Activated T-cell treated with anti-CD3 and anti-CD28 coated beads for 48 hours (primary cell): ENCODE measurements around the gene ALG12.

Experiments
- DNase-seq: peaks from one replicate; pipeline ENCODE4 v3.0.0-alpha.2; 2020; ENCODE audit warnings: low read depth

The ALG12 gene

DNA sequence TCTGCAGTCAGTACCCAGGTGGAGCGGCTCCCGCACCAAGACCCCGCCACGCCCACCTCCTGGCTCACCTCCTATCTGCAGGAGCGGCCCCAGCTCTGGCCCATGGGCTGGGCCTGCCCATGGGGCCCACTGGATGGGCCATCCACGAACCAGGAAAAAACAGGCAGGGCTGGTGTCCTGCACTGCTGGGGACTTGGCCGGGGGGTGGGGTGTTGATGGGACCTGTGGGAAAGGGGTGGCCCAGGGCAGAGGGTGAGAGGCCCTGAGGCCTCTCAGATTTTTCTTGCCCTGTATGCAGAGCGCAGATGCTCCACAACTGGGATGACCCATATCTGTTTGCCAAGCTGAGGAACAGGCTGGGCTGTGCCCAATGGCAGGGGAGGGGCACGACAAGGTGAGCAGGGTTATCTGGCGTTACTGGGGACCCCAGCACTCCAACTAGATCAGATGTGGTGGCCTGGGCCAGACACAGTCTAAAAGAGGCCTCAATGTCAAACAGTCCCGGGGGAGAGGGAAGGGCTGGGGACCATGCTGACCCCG is 39.7 kb upstream of the ALG12 start:
- no peak for DNase-seq

GRCh38 chr22:49956914-49957825 is 38.9 kb upstream of the ALG12 start:
- DNase-seq, result no peak

DNA sequence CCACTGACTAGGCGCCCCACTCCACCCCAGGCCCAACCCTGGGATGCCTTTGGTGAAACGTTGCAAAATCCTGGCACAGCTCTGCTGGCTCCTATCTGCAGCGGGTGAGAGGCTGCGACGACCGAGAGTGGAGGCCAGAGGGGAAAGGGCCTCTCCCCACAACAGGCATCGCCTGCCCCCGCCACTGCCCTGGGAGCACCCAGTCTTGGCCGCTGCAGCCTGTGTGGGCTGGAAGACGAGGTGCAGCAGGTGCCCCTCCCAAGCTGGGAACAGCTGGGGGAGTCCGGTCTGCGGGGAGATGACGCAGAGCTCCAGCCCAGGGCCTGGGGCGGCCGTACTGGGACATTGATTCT is 38.2 kb upstream of the ALG12 start:
- DNase-seq, result no peak

DNA sequence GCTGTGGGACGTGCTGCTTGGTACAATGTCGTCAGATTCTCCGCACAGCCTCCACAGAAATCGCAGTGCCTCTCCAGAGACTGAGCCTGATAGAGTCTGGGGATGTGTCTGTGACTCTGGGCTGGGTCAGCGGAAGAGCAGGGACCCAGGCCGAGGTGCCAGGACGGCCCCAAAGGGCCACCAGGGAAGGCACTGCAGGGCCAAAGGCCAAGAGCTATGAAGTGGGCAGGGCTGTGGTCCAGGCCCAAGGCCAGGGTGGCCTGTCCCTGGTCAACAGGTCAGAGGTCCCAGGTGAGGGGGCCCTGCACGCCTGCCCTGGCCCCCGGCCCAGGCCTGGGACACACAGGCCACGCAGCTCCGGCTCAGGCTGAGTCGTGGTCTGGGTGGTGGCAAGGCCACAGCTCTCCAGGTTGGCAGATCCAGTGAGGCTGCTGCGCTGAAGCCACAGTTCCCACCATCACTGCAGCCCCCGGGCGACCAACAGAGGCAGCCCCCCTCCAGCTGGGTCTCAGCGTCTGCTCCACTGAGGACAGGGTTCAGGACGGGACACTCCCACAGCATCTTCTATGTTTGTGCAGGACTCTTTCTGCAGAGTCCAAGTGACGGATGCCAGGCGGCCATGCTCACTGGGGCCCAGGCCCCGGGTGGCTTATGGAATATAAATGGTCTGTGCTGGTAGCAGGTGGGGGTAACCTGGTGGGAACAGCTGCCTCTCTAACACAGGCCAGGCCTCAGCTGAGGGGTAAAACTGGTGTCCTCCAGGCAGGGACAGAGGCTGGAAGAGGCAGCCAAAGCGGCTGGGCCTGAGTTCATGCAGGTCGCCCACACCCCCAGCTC is 37.6 kb upstream of the ALG12 start:
- no peak for DNase-seq

- no peak for DNase-seq
Measured at GRCh38 chr22:49954991-49955580, 36.8 kb upstream of the ALG12 start.

DNA sequence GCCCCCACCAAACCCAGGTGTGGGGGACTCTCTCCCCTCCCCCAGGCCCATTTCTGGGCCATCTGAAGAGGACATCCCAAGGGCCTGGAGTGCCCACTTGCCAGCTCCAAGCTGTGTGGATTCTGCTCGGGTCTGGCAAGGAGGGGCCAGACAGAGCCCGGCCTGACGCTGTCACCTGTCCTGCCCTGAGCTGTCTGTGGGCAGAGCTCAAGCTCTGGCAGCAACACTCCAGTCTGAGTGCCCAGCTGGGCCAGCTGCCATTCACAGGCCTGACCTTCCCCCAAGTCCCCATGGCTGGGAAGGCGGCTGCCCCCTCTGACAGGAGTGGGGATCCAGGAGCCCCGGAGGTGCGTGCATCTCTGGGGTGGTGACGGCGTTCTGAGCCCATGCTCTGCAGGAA is 36.1 kb upstream of the ALG12 start:
- DNase-seq, result no peak

DNA sequence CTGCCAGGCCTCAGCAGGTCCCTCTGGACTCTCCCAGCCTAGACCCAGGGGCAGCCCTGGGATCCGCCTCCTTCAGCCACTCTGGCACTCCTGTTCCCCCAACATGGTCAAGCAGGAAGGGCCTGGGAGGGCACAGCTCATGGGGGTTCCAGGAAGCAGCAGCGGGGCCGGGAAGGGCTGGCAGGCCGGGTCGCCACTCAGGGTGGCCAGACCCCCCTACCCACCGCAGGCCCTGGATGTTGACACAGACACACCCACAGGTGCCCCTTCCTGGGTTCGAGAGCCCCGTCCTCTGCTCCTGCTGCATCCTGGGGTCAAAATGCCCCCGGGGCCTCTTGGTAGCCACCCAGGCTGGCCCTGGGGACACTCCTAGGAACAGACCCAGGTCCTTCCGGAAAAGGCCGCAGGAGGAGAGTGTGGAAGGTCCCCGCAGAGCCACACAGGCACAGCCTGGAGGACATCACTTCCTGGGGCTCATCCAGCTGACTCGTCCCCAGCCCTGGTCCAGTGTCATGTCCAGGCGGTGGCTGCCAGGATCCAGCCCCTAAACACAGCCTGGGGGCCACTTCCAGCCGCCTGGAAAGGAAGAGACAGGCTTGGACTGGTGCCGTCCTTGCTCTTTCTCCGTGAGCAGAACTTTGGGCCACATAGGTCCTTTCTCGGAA is 35.6 kb upstream of the ALG12 start:
- DNase-seq, result no peak

DNA sequence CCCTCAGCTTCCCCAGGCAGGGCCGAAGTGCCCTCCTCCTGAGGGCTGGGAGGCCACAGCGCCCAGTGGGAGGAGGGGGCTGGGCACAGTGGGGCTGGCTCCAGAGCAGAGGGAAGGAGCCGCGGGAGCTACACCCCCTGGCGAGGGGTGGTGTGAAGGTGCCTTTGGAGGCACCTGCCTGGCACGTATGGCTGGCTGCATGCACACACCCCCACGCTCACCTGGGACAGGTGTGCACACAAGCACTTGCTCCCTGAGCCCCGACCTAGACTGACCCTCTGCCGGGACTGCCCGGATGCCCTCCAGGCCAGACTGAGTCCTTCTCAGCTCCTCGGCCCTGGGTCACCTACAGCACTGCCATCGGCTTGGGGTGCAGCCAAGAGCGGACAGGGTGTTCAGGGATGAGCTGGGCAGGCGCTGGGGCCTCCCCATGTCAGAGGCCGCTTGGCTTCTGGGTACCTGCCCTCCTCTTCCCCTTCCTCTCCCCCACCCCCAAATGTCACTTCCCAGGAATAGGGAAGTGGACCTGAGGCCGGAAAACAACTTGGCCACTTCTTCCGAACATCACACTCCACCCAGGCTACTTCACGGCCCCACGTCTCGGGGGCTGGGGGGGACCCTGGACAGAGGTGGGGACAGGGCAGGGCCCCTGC is 34.9 kb upstream of the ALG12 start:
- no peak for DNase-seq

- no peak for DNase-seq
Measured at GRCh38 chr22:49951986-49952896, 34.0 kb upstream of the ALG12 start.

DNA sequence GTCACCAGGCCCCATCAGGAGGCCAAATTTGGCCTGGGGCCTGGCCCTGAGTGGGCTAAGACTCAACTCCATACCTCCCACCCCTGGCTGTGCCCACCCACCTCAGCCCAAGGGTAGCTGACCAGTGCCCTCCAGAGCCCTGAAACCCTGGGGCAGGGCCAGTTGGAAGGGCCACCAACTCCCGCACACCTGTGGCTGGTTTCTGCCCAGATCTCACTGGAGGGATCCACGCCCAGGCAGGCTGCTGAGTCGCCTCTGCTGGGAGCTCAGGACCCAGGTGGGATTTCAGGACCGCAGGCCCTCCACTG is 33.4 kb upstream of the ALG12 start:
- DNase-seq, result no peak

- no peak for DNase-seq
Measured at GRCh38 chr22:49951000-49951677, 32.9 kb upstream of the ALG12 start.

GRCh38 chr22:49950396-49950994 is 32.3 kb upstream of the ALG12 start:
- no peak for DNase-seq

DNA sequence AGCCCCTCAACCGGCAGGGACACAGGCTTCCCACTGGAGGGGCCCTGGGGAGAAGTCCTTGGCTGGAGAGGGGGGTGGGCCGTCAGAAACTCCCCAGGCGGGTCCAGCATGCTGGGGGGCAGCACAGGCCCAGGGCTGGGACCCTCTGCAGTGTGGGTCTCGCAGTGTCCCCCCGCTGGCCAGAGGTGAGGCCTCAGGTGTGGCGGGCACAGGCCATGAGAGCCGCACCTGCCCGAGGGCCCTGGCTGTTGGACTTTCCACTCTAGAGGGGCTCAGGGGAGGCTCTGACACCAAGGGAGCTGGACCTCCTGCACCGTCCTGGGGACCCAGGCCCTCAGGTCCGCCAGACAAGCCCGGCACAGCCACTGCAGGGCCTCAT is 31.7 kb upstream of the ALG12 start:
- DNase-seq, result no peak

DNA sequence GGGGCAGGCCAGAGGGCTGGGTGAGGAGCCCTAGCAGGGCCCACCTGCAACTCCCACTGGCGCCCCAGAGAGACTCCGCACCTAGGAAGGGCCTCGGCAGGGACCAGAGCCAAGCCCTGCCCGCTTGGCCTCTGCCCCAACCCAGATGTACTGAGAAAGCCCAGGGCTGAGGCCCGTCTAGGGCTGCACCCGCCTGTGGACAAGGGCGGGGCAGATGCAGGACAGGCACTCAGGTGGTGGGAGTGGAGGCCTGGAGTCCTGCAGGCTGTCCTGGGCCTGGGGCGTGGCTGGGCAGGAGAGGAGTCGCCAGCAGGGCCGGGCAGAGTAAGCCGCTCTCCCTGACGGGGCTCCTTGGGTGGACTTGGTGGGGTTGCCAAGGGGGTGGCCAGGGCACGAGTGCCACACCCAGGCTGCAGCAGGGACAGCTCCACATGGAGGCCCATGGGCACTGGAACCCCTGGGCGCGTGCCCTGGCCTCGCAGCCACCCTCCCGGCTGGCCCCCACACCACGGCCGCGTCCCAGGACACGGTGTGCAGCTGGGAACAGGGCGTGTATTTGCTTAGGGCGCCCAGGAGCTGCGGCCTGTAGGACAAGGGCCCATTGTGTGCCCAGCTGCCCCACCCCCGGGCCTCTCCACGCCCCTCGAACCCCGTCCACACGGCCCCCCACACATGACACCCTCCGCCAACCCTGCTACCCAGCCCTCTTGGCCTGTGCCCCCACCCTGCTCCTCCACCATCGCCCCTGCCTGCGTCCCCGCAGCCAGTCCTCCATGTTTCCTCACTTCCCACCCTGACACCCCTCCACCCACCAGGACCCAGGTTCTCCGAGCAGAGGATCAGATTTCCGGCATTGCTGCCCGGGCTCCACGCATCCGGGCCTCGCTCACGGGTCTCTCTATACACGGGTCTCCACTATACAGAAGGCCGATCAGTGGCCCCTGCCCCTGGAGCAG is 31.0 kb upstream of the ALG12 start:
- no peak for DNase-seq

GRCh38 chr22:49948116-49948957 is 30.1 kb upstream of the ALG12 start:
- DNase-seq, result no peak

DNA sequence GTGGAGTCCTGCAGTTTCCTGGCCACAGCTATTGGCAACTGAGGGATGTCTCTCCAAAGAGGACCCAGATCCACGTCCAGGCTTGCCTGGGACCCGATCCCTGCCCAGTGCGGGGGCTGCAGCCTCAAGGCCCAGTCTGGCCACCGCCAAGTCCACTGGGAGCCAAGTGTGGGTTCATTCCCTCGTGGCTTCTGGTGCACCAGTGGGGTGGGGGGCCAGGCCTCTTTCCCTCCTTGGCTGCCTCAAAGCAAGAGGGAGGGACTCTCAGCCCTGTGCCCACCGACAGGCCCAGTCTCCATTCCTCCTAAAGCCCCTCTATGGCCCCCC is 29.0 kb upstream of the ALG12 start:
- DNase-seq, result no peak

- DNase-seq, result no peak
Measured at GRCh38 chr22:49946612-49947295, 28.5 kb upstream of the ALG12 start.
